K562 (cell line): ENCODE data around the gene SLC25A28. TPM values are rescaled to one million over a fixed set of nuclear protein-coding genes. Genes with fewer than 3 reads are reported as not detected.
A peak's percentile ranks its signal among the peaks of the same experiment; 100 is the strongest.

ENCODE experiments used
- ATAC-seq: fragments of 200-7000 bp; cut with Tn5 transposase; 3 replicates; pipeline ENCODE4 v1.9.1; 2020; ENCODE audit warnings: moderate library complexity
- BruUV-seq: library from RNA; stranded (reverse); fragments of 400-500 nt; replicated peaks from 2 replicates; lab custom pipeline; 2021; lab: Mats Ljungman, UMichigan
- CTCF ChIA-PET: fragments of 300-600 bp; formaldehyde crosslinking; extraction: SDS; loops from one replicate; lab custom pipeline; 2021; ENCODE audit warnings: low intra/inter-chr PET ratio; lab: Yijun Ruan, JAX
- POLR2A ChIA-PET: fragments of 300-600, 350-650 bp; sonication (Branson Sonifier 250); formaldehyde crosslinking; extraction: SDS; loops from one replicate; lab custom pipeline; 2021; ENCODE audit warnings: antibody characterized with exemption, inconsistent platforms; lab: Yijun Ruan, JAX
- DNase-seq, 4 experiments: peaks; one replicate each; pipeline versions ENCODE4 v3.0.0 to v3.0.0-alpha.2; 2011 to 2018; ENCODE audit warnings: low spot score in 3 of 4, mixed read lengths in 3 of 4; ENCODE audit errors: extremely low read depth in 1 of 4
- FAIRE-seq: peaks from 2 replicates; lab custom pipeline; 2011; peaks lifted over from hg19 to GRCh38; lab: Jason Lieb, UNC
- H2AFZ ChIP-seq: 2 replicates; pipeline ENCODE4 v1.6.0; 2011; ENCODE audit warnings: low read depth, low read length, control low read depth, inconsistent platforms
- H3K27ac ChIP-seq: fragments of 200-600 bp; 3 replicates; pipeline ENCODE4 v1.8.0; 2011; ENCODE audit warnings: low read depth, mild to moderate bottlenecking, control low read depth, inconsistent platforms, low read length, moderate library complexity, mixed read lengths; ENCODE audit errors: extremely low read depth
- H3K27me3 ChIP-seq, 2 experiments: fragments of 300-600 bp in 1 of 2; 2 replicates in 1 of 2; 3 replicates in 1 of 2; pipeline versions ENCODE4 v1.6.0 to v1.8.0; 2011; ENCODE audit warnings: inconsistent platforms in 2 of 2, low read length in 2 of 2, mild to moderate bottlenecking in 1 of 2, mixed read lengths in 1 of 2, moderate library complexity in 1 of 2; ENCODE audit not compliant: control insufficient read depth in 2 of 2, insufficient read depth in 2 of 2
- H3K36me3 ChIP-seq: fragments of 300-600 bp; 3 replicates; pipeline ENCODE4 v1.8.0; 2011; ENCODE audit warnings: mild to moderate bottlenecking, low read length, inconsistent platforms; ENCODE audit not compliant: control insufficient read depth, insufficient read depth
- H3K4me1 ChIP-seq, 2 experiments: fragments of 200-600 bp in 1 of 2; replicated peaks in 1 of 2; 2 replicates in 1 of 2; 3 replicates in 1 of 2; pipeline versions ENCODE4 v1.5.1 to v1.8.0; 2011; ENCODE audit warnings: inconsistent platforms in 2 of 2, low read length in 2 of 2, mild to moderate bottlenecking in 1 of 2, mixed read lengths in 1 of 2, moderate library complexity in 1 of 2; ENCODE audit not compliant: control insufficient read depth in 2 of 2, insufficient read depth in 2 of 2
- H3K4me2 ChIP-seq: 2 replicates; pipeline ENCODE4 v1.6.1; 2011; ENCODE audit warnings: low read length, control low read depth, inconsistent platforms, mixed read lengths; ENCODE audit not compliant: insufficient read depth
- H3K4me3 ChIP-seq: fragments of 200-600 bp; sonication (generic), shearing (Covaris generic); 2 replicates; pipeline ENCODE4 v1.5.1; 2016; ENCODE audit warnings: control low read depth, inconsistent platforms
- H3K79me2 ChIP-seq: fragments of 200-600 bp; 3 replicates; pipeline ENCODE4 v1.8.0; 2011; ENCODE audit warnings: low read length, inconsistent platforms; ENCODE audit not compliant: control insufficient read depth, insufficient read depth
- H3K9ac ChIP-seq, 2 experiments: 2 replicates each; pipeline versions ENCODE4 v1.6.0 to v1.6.1; 2011; ENCODE audit warnings: low read depth in 2 of 2, low read length in 2 of 2, control low read depth in 1 of 2, inconsistent platforms in 1 of 2, mild to moderate bottlenecking in 1 of 2, mixed read lengths in 1 of 2; ENCODE audit not compliant: insufficient read depth in 1 of 2
- H3K9me1 ChIP-seq: one replicate; pipeline ENCODE4 v1.6.0; 2011; ENCODE audit warnings: inconsistent platforms, mild to moderate bottlenecking, low read length, moderate library complexity; ENCODE audit not compliant: control insufficient read depth, insufficient read depth
- H3K9me3 ChIP-seq: replicated peaks from 2 replicates; pipeline ENCODE4 v1.5.1; 2011; ENCODE audit warnings: low read depth, low read length, inconsistent platforms; ENCODE audit not compliant: control insufficient read depth, insufficient read depth
- H4K20me1 ChIP-seq: replicated peaks from 2 replicates; pipeline ENCODE4 v1.6.1; 2011; ENCODE audit warnings: low read length, inconsistent platforms, mixed read lengths; ENCODE audit not compliant: control insufficient read depth, insufficient read depth
- CEBPG ChIP-seq, 3 experiments: fragments of 200-800 bp in 1 of 3; sonication (Bioruptor generic) in 1 of 3; sonication (generic) in 1 of 3; formaldehyde crosslinking in 1 of 3; IDR thresholded peaks in 2 of 3; conservative IDR thresholded peaks in 1 of 3; 2 replicates each; pipeline versions ENCODE4 v1.6.1 to v1.8.0; 2016 to 2022; ENCODE audit warnings: missing compliant biosample characterization in 2 of 3, missing genetic modification characterization in 2 of 3, mild to moderate bottlenecking in 1 of 3, missing genetic modification reagents in 1 of 3
- CHD4 ChIP-seq: fragments of 200-600 bp; sonication (generic); IDR thresholded peaks from 3 replicates; pipeline ENCODE4 v1.6.1; 2012; ENCODE audit warnings: low read depth, mild to moderate bottlenecking, mixed read lengths, low read length, inconsistent platforms; ENCODE audit not compliant: insufficient read depth, insufficient replicate concordance, poor library complexity, severe bottlenecking
- CLOCK ChIP-seq: fragments of 250-450 bp; sonication (Bioruptor Pico); IDR thresholded peaks from 2 replicates; pipeline ENCODE4 v1.4.0; 2020; ENCODE audit warnings: mild to moderate bottlenecking, moderate library complexity, borderline replicate concordance
- ETV5 ChIP-seq: sonication (generic); formaldehyde crosslinking; IDR thresholded peaks from 2 replicates; pipeline ENCODE4 v1.4.0; 2020; ENCODE audit warnings: low read depth, mild to moderate bottlenecking, missing genetic modification reagents
- EZH2 ChIP-seq: IDR thresholded peaks from 2 replicates; pipeline ENCODE4 v1.6.1; 2012; ENCODE audit warnings: low read depth, mild to moderate bottlenecking, inconsistent platforms, low read length, borderline replicate concordance
- SPI1 ChIP-seq: IDR thresholded peaks from 2 replicates; pipeline ENCODE4 v1.6.1; 2011; ENCODE audit warnings: low read depth, low read length, control low read depth, borderline replicate concordance
- UBTF ChIP-seq, 2 experiments: IDR thresholded peaks; 2 replicates each; pipeline ENCODE4 v1.6.1; 2012; ENCODE audit warnings: improper control_type of control experiment in 2 of 2, low read depth in 2 of 2, low read length in 2 of 2, borderline replicate concordance in 1 of 2
- WGBS: fragments of 100-300 bp; shearing (Covaris generic); methylation state at CpG from one replicate; pipeline ENCODE4 v1.1.6; 2016; ENCODE audit warnings: low coverage, mixed read lengths; ENCODE audit not compliant: insufficient coverage; ENCODE audit errors: missing lambda C conversion rate; 5-methylcytosine and 5-hydroxymethylcytosine counted together
- in situ Hi-C: fragments of 300-500 bp; cut with MboI; formaldehyde crosslinking; loops from 4 replicates; pipeline ENCODE4 v1.15.0; 2018; ENCODE audit warnings: inconsistent platforms, mixed read lengths
- intact Hi-C: fragments of 100-400 bp; cut with micrococcal nuclease; formaldehyde crosslinking; loops from 2 replicates; pipeline ENCODE4 v1.14.2; 2022
- polyA plus RNA-seq, 8 experiments: library from polyadenylated mRNA; depleted of rRNA in 4 of 8; stranded (reverse) in 5 of 8; unstranded in 3 of 8; fragments of >200 nt; fragmentation: Nextera tagmentation in 2 of 8; fragmentation: Illumina TruSeq in 1 of 8; extraction: Ambion mirVana in 2 of 8; extraction: Trizol in 1 of 8; gene quantifications; 2 replicates each; pipeline versions ENCODE4 v1.2.1 to v1.2.3, GENCODE V29; 2011 to 2014; ENCODE audit warnings: inconsistent platforms in 1 of 8, missing spikeins in 1 of 8
- total RNA-seq, 7 experiments: library from RNA; depleted of rRNA in 6 of 7; stranded (reverse); fragments of >200 nt in 6 of 7; fragmentation: Illumina TruSeq in 2 of 7; extraction: Trizol in 2 of 7; gene quantifications; 2 replicates each; pipeline versions ENCODE4 v1.2.1 to v1.2.3, GENCODE V29; 2011 to 2021; ENCODE audit warnings: low replicate concordance in 1 of 7

Gene SLC25A28
- total and polyA plus RNA-seq, 9 of the 15 experiments (the other 6 are each of a cell fraction or from before 2014, with no cell fraction given), result 6.2 to 32.3 (median 18.8) TPM

- ChIA-PET POLR2A (interaction anchor here (1.7 kb wide), 1 partner anchor 10 kb away, joined by 4 read pairs; the partner anchor contains the start of gene ENTPD7), CTCF (no interaction called here)
These were observed 28.5 kb upstream of the SLC25A28 start for GRCh38 chr10:99648717-99649116.

GRCh38 chr10:99647601-99648151 is 27.4 kb upstream of the SLC25A28 start:
- Histone ChIP-seq H3K27me3 (no peaks in the 10 kb centered on the region), H3K9me3 (no peaks in the 10 kb centered on the region), H3K4me2 (no peak overlapping the region), H2AFZ (no peak overlapping the region), H3K9me1 (no peaks in the 10 kb centered on the region), H3K9ac (no peak overlapping the region), H3K4me1 (0 out of 5 replicates have a peak, but pooled peaks cover 0 to under 1% of the 10 kb centered on the region in 2 experiments), H3K79me2 (no peaks in the 10 kb centered on the region), H3K4me3 (no peak overlapping the region), H4K20me1 (no peaks in the 10 kb centered on the region), H3K36me3 (no peaks in the 10 kb centered on the region), H3K27ac (no peak overlapping the region)
- FAIRE-seq (no peak), ATAC-seq (no peak), DNase-seq (no peak)
- BruUV-seq, result no TSS peak
- intact Hi-C loops, result no loop called here
- in situ Hi-C loops, result no loop called here
- WGBS, result 13% methylated on average over 2 of the region's 2 CpGs
- ChIA-PET POLR2A (interaction anchor here (0.8 kb wide), 1 partner anchor 217 kb away, joined by 4 read pairs; the partner anchor contains the start of gene GOT1), CTCF (no interaction called here)
- TF ChIP-seq UBTF (IDR thresholded peaks at IDR 0.05; ENCODE audit: borderline replicate concordance in 1 of 2, low read depth in 2 of 2, low read length in 2 of 2) (no peak), CLOCK (CRISPR knock-in tag) (no peak), CEBPG (CRISPR knock-in tag; IDR thresholded peaks at IDR 0.05) (no peak), CEBPG (tag; conservative IDR thresholded peaks at IDR 0.05 in 1 of 2, IDR thresholded peaks at IDR 0.05 in 1 of 2) (no peak), ETV5 (CRISPR knock-in tag) (no peak), CHD4 (no peak)

More at GRCh38 chr10:99648717-99649116, 28.5 kb upstream of the SLC25A28 start:
- FAIRE-seq, result no peak
- no TSS peak for BruUV-seq
- Histone ChIP-seq H3K4me2 (no peak overlapping the region), H2AFZ (no peak overlapping the region), H4K20me1 (no peaks in the 10 kb centered on the region), H3K27me3 (no peaks in the 10 kb centered on the region), H3K4me1 (peaks cover 0 to 11% of the 10 kb centered on the region in 2 experiments; a peak in 2 of 5 replicates), H3K9me1 (no peaks in the 10 kb centered on the region), H3K27ac (no peak overlapping the region), H3K4me3 (no peak overlapping the region), H3K9me3 (no peaks in the 10 kb centered on the region), H3K36me3 (no peaks in the 10 kb centered on the region), H3K79me2 (no peaks in the 10 kb centered on the region), H3K9ac (no peak overlapping the region)
- no peak for ATAC-seq
- 0% methylated on average over 1 of the region's 1 CpG for WGBS
- peak; percentile 85 for TF ChIP-seq SPI1
- no peak for TF ChIP-seq EZH2
- DNase-seq, result no peak
- in situ Hi-C loops, result no loop called here
- intact Hi-C loops, result no loop called here
